DOHH2 (cell line): ENCODE results near the gene CLVS2.

Experiments
- H3F3A ChIP-seq: fragments of 200-600 bp; sonication (generic), shearing (Covaris generic); 2 replicates; pipeline ENCODE4 v1.6.0; 2016; ENCODE audit warnings: antibody characterized with exemption, mild to moderate bottlenecking; ENCODE audit not compliant: control insufficient read depth, insufficient read depth
- H3K27ac ChIP-seq: fragments of 200-600 bp; sonication (generic); 2 replicates; pipeline ENCODE4 v1.5.1; 2014; ENCODE audit warnings: low read depth, mild to moderate bottlenecking, low read length, moderate library complexity
- H3K27me3 ChIP-seq: fragments of 200-600 bp; sonication (generic); 2 replicates; pipeline ENCODE4 v1.6.1; 2014; ENCODE audit warnings: mild to moderate bottlenecking, low read length, mixed read lengths; ENCODE audit not compliant: control insufficient read depth
- H3K36me3 ChIP-seq: fragments of 200-600 bp; sonication (generic); 2 replicates; pipeline ENCODE4 v1.6.1; 2014; ENCODE audit warnings: mild to moderate bottlenecking, low read length, moderate library complexity, mixed read lengths; ENCODE audit not compliant: control insufficient read depth
- H3K4me1 ChIP-seq: fragments of 200-600 bp; sonication (generic); 2 replicates; pipeline ENCODE4 v1.6.1; 2014; ENCODE audit warnings: mild to moderate bottlenecking, low read length, mixed read lengths; ENCODE audit not compliant: control insufficient read depth
- H3K4me2 ChIP-seq: fragments of 200-600 bp; sonication (generic); 2 replicates; pipeline ENCODE4 v1.6.0; 2014; ENCODE audit warnings: mild to moderate bottlenecking, low read length, moderate library complexity
- H3K4me3 ChIP-seq: fragments of 200-600 bp; sonication (generic); 2 replicates; pipeline ENCODE4 v1.5.1; 2014; ENCODE audit warnings: mild to moderate bottlenecking, low read length, mixed read lengths
- H3K79me2 ChIP-seq: fragments of 200-600 bp; sonication (generic); 2 replicates; pipeline ENCODE4 v1.6.1; 2014; ENCODE audit warnings: mild to moderate bottlenecking, low read length, mixed read lengths; ENCODE audit not compliant: control insufficient read depth
- H3K9me2 ChIP-seq: fragments of 200-600 bp; sonication (generic); replicated peaks from 2 replicates; pipeline ENCODE4 v1.6.1; 2014; ENCODE audit warnings: mild to moderate bottlenecking, low read length, mixed read lengths; ENCODE audit not compliant: control insufficient read depth
- H3K9me3 ChIP-seq: fragments of 200-600 bp; sonication (generic); 2 replicates; pipeline ENCODE4 v1.6.1; 2014; ENCODE audit warnings: antibody characterized with exemption, low read length, mixed read lengths; ENCODE audit not compliant: control insufficient read depth, insufficient read depth
- H4K20me1 ChIP-seq: fragments of 200-600 bp; sonication (generic); 2 replicates; pipeline ENCODE4 v1.6.0; 2014; ENCODE audit warnings: low read depth, mild to moderate bottlenecking, antibody characterized with exemption, low read length, moderate library complexity; ENCODE audit not compliant: control insufficient read depth, insufficient read depth
- EZH2phosphoT487 ChIP-seq: fragments of 200-600 bp; sonication (generic); IDR thresholded peaks from 2 replicates; pipeline ENCODE4 v1.6.1; 2017; ENCODE audit warnings: borderline replicate concordance, mild to moderate bottlenecking, antibody characterized with exemption, low read length, moderate library complexity, mixed read lengths
- TF ChIP-seq, protein P1 (sequence below): fragments of 200-600 bp; sonication (generic); IDR thresholded peaks from one replicate; pipeline ENCODE4 v1.5.1; 2014; ENCODE audit warnings: antibody characterized with exemption, mild to moderate bottlenecking, low read depth, low read length; ENCODE audit not compliant: poor library complexity, severe bottlenecking

Gene CLVS2

DNA sequence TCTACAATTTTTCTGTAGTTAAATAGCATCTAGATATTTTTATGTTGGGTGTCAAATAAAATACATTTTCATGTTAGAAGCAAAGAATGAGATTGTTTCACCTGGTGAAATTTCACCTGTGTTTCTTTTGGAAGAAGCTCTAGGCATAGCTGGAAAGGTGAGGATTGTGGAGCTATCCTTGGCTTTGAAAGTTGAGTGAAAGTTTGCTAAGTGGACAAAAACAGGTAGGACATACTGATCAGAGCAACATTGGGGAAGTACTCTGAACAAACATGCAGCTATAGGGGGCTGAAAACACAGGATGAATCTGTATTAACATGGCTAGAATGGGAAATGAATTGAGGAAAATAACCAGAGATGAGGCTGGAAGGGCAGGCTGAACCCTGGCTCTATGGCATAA lies 18.8 kb downstream of the CLVS2 start:
- H3F3A ChIP-seq = no peaks in the 10 kb centered on the region
- no peaks in the 10 kb centered on the region for H3K36me3 ChIP-seq
- no peaks in the 10 kb centered on the region for H3K27me3 ChIP-seq
- no peaks in the 10 kb centered on the region for H3K79me2 ChIP-seq
- no peaks in the 10 kb centered on the region for H3K9me2 ChIP-seq
- TF ChIP-seq, protein P1, sequence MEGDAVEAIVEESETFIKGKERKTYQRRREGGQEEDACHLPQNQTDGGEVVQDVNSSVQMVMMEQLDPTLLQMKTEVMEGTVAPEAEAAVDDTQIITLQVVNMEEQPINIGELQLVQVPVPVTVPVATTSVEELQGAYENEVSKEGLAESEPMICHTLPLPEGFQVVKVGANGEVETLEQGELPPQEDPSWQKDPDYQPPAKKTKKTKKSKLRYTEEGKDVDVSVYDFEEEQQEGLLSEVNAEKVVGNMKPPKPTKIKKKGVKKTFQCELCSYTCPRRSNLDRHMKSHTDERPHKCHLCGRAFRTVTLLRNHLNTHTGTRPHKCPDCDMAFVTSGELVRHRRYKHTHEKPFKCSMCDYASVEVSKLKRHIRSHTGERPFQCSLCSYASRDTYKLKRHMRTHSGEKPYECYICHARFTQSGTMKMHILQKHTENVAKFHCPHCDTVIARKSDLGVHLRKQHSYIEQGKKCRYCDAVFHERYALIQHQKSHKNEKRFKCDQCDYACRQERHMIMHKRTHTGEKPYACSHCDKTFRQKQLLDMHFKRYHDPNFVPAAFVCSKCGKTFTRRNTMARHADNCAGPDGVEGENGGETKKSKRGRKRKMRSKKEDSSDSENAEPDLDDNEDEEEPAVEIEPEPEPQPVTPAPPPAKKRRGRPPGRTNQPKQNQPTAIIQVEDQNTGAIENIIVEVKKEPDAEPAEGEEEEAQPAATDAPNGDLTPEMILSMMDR = no peak
- no peak for TF ChIP-seq EZH2phosphoT487
- H4K20me1 ChIP-seq = no peaks in the 10 kb centered on the region
- H3K9me3 ChIP-seq = no peaks in the 10 kb centered on the region
- H3K4me3 ChIP-seq = no peak overlapping the region
- no peaks in the 10 kb centered on the region for H3K4me1 ChIP-seq
- H3K27ac ChIP-seq = no peak overlapping the region
- H3K4me2 ChIP-seq = no peak overlapping the region

DNA sequence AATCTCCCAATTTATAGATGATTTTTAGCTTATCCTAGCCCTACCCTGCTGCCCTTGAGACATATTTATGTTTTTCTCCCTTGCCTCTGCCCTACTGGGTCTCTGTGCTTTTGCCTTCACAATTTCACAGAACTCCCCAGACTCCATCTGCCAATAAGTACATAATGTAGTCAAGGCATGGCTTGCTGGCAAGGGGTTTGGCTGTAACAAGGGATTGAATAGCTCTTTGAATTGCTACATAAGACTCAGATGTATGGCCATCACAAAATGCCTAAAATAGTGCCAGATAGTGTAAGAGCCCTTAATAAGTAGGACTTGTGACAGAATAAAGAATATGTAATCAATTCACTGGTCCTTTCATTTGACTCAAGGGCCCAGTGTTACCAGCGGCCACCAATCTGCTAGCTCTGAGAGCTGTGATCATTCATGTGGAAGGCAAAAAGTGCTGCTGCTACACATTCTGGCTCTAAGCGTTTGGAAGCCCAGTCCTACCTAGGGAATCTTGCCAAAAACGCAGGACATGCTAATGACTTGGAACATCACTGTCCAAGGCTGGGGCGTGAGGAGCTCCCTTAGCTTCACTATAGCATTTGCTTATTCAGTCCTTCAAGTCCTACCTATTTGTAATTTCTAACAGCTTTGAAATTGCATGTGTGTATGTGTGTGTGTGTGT lies 20.5 kb downstream of the CLVS2 start:
- TF ChIP-seq, protein P1 = no peak
- no peak for TF ChIP-seq EZH2phosphoT487
- no peaks in the 10 kb centered on the region for H3K9me2 ChIP-seq
- H3K4me3 ChIP-seq = no peak overlapping the region
- H4K20me1 ChIP-seq = no peaks in the 10 kb centered on the region
- no peaks in the 10 kb centered on the region for H3K9me3 ChIP-seq
- no peaks in the 10 kb centered on the region for H3K79me2 ChIP-seq
- H3K27ac ChIP-seq = no peak overlapping the region
- no peaks in the 10 kb centered on the region for H3F3A ChIP-seq
- no peaks in the 10 kb centered on the region for H3K36me3 ChIP-seq
- no peaks in the 10 kb centered on the region for H3K4me1 ChIP-seq
- H3K4me2 ChIP-seq = no peak overlapping the region
- no peaks in the 10 kb centered on the region for H3K27me3 ChIP-seq

DNA sequence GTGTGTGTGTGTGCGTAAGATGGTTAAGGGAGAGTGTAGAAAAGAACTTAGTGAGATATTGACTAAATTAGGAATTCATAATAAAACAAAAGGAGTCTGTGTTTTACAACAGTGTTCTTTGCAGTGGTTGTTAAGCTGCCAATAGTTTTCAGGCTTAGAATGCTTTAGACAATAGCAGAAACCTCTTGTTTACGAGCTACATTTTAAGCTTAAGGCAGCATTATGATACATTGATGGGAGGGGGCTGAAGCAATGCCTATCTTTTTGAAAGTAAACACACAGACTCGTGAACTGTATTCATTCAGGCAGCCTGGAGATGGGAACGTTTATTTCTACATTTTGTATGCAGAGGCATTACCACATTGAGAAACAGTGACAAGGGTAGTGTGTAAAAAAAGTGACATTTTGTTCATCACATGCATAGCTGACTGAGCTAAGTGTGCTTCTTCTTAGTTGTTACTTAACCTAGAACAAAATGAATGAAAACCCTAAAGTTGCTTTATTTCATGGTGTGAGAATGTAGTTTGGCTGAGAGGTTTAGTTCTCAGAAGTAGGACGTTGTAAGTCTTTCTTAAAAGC lies 21.2 kb downstream of the CLVS2 start:
- no peaks in the 10 kb centered on the region for H3K4me1 ChIP-seq

More for the DNA sequence above, 21.2 kb downstream of the CLVS2 start:
- Histone ChIP-seq H3K4me3 (no peak overlapping the region), H3K79me2 (no peaks in the 10 kb centered on the region), H3K36me3 (no peaks in the 10 kb centered on the region), H4K20me1 (no peaks in the 10 kb centered on the region), H3K9me2 (no peaks in the 10 kb centered on the region), H3K4me2 (no peak overlapping the region), H3K27ac (no peak overlapping the region), H3K9me3 (no peaks in the 10 kb centered on the region), H3K27me3 (no peaks in the 10 kb centered on the region), H3F3A (no peaks in the 10 kb centered on the region)
- no peak for TF ChIP-seq EZH2phosphoT487
- TF ChIP-seq, protein P1 = no peak
